LNCAP (cell line): ENCODE measurements around the gene FBXO11.

Source experiments
- CTCF ChIP-seq: fragments of 450-650 bp; IDR thresholded peaks from 2 replicates; pipeline ENCODE4 v1.5.1; 2017; ENCODE audit warnings: mild to moderate bottlenecking

FBXO11 gene

GRCh38 chr2:47906157-47907038 is at the start of gene FBXO11:
Gene FBXO11 (minus strand): TSS chr2:47906498. CDS start chr2:47905720, 778 bp downstream.
- peak; percentile 37 for TF ChIP-seq CTCF

GRCh38 chr2:47950340-47951301 is 44.3 kb upstream of the FBXO11 start:
- no peak for TF ChIP-seq CTCF

- TF ChIP-seq CTCF, result no peak
Observed at GRCh38 chr2:47946593-47946992, 40.3 kb upstream of the FBXO11 start.

GRCh38 chr2:47945046-47945781 is 38.9 kb upstream of the FBXO11 start:
- TF ChIP-seq CTCF, result no peak

- TF ChIP-seq CTCF, result no peak
Observed at GRCh38 chr2:47941936-47942335, 35.6 kb upstream of the FBXO11 start.

- TF ChIP-seq CTCF, result no peak
Observed at GRCh38 chr2:47937677-47938076, 31.4 kb upstream of the FBXO11 start.

GRCh38 chr2:47935071-47935470 is 28.8 kb upstream of the FBXO11 start:
- TF ChIP-seq CTCF, result no peak
